ENCODE measurements around the gene INPP5D. TPM values are rescaled to one million over a fixed set of nuclear protein-coding genes. Genes with fewer than 3 reads are reported as not detected.
"Not testable (repeated sequence)": the region's sequence is repeated elsewhere in the genome, so short reads cannot be mapped to it uniquely, and the experiment has no call there.

The INPP5D gene
- total and polyA plus RNA-seq, 3 donors from 2014 or later = 5.7 to 12.7 (median 11.2) TPM

GRCh38 chr2:233051241-233052149 is 8.6 kb upstream of the INPP5D start:
- Histone ChIP-seq H3K27ac (no peak overlapping the region), H3K27me3 (no peaks in the 10 kb centered on the region), H3K9me3 (no peaks in the 10 kb centered on the region), H3K4me1 (no peaks in the 10 kb centered on the region), H3K4me3 (no peak overlapping the region), H3K36me3 (ENCODE audit: low read depth, missing control alignments) (no peaks in the 10 kb centered on the region)
- WGBS, 2 donors = 56 to 66% methylated on average over 23 to 24 of the region's 24 CpGs
- no peak for DNase-seq
- TF ChIP-seq POLR2A (IDR thresholded peaks at IDR 0.05) (no peak), CTCF (IDR thresholded peaks at IDR 0.05) (no peak)
- intact Hi-C loops (cut with DNase I; ENCODE audit: low total_unique reads) = no loop called here

DNA sequence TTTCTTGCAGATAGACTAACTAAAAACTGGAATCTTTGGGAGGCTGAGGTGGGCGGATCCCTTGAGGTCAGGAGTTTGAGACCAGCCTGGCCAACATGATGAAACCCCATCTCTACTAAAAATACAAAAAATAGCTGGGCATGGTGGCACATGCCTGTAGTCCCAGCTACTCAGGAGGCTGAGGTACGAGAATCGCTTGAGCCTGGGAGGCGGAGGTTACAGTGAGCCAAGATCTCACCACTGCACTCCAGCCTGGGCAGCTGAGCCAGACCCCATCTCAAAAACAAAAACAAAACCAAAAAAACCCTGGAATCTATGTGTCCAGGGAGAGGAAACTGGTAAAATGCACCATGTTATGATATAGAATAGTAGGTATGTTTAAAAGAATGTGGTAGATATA is 7.6 kb upstream of the INPP5D start:
- intact Hi-C loops (cut with DNase I; ENCODE audit: low total_unique reads); H3K27ac ChIP-seq: not testable (repeated sequence)

GRCh38 chr2:233053928-233054784 is 6.0 kb upstream of the INPP5D start:
- intact Hi-C loops (cut with DNase I; ENCODE audit: low total_unique reads) = no loop called here
- WGBS, 2 donors = 29 to 38% methylated on average over 9 to 22 of the region's 22 CpGs
- DNase-seq = peak; percentile 83
- Histone ChIP-seq H3K36me3 (ENCODE audit: low read depth, missing control alignments) (no peaks in the 10 kb centered on the region), H3K27ac (no peak overlapping the region), H3K9me3 (no peaks in the 10 kb centered on the region), H3K4me1 (no peaks in the 10 kb centered on the region), H3K4me3 (no peak overlapping the region), H3K27me3 (no peaks in the 10 kb centered on the region)
- peak; percentile 75 to 94 (median 85) for TF ChIP-seq CTCF (IDR thresholded peaks at IDR 0.05)
- TF ChIP-seq POLR2A (IDR thresholded peaks at IDR 0.05) = no peak

More for the DNA sequence above, 7.6 kb upstream of the INPP5D start:
- not testable (repeated sequence) for H3K4me1 ChIP-seq; H3K27me3 ChIP-seq; DNase-seq; H3K36me3 ChIP-seq (ENCODE audit: low read depth, missing control alignments); H3K9me3 ChIP-seq; H3K4me3 ChIP-seq
- WGBS, 2 donors = 98 to 100% methylated on average over 4 of the region's 4 CpGs

DNA sequence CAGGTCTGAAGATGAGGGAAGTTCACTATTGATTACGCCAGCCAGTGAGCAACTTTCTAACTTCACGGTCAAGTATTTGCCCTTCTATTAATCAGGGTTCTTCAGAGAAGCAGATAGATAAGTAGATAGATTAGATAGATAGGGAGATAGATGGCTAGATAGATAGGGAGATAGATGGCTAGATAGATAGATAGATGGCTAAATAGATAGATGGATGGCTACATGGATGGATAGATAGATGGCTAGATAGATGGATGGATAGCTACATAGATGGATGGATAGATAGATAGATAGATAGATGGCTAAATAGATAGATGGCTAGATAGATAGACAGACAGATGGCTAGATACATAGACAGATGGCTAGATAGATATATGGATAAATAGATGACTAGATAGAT is 4.8 kb upstream of the INPP5D start:
- no peak for DNase-seq
- no peaks in the 10 kb centered on the region for H3K9me3 ChIP-seq
- no peak overlapping the region for H3K4me3 ChIP-seq
- no peak overlapping the region for H3K27ac ChIP-seq
- no peaks in the 10 kb centered on the region for H3K36me3 ChIP-seq (ENCODE audit: low read depth, missing control alignments)
- no peak for TF ChIP-seq POLR2A (IDR thresholded peaks at IDR 0.05)
- no peak for TF ChIP-seq CTCF (IDR thresholded peaks at IDR 0.05)
- 88 to 94% methylated on average over 2 of the region's 2 CpGs for WGBS, 2 donors
- intact Hi-C loops (cut with DNase I; ENCODE audit: low total_unique reads) = no loop called here
- no peaks in the 10 kb centered on the region for H3K4me1 ChIP-seq
- no peaks in the 10 kb centered on the region for H3K27me3 ChIP-seq

- DNase-seq = peak; percentile 10
- Histone ChIP-seq H3K27ac (no peak overlapping the region), H3K27me3 (no peaks in the 10 kb centered on the region), H3K36me3 (ENCODE audit: low read depth, missing control alignments) (no peaks in the 10 kb centered on the region), H3K4me1 (peaks cover 6% of the 10 kb centered on the region), H3K4me3 (no peak overlapping the region), H3K9me3 (no peaks in the 10 kb centered on the region)
- intact Hi-C loops (cut with DNase I; ENCODE audit: low total_unique reads) = no loop called here
- WGBS, 2 donors = 76 to 82% methylated on average over 5 to 6 of the region's 6 CpGs
- TF ChIP-seq CTCF (IDR thresholded peaks at IDR 0.05) (no peak), POLR2A (IDR thresholded peaks at IDR 0.05) (no peak)
Measured at GRCh38 chr2:233056961-233057605, 3.1 kb upstream of the INPP5D start.

Data from testis (tissue), 3 donors.